MG63 (cell line): ENCODE measurements around the gene ENDOV. TPM values are rescaled to one million over a fixed set of nuclear protein-coding genes. Genes with fewer than 3 reads are reported as not detected.

Source experiments
- DNase-seq: peaks from one replicate; pipeline ENCODE4 v3.0.0-alpha.2; 2020
- H3K27me3 ChIP-seq: fragments of 250-450 bp; sonication (Bioruptor Pico); 2 replicates; pipeline ENCODE4 v1.5.1; 2020; ENCODE audit warnings: mild to moderate bottlenecking, moderate library complexity
- H3K36me3 ChIP-seq: fragments of 250-450 bp; sonication (Bioruptor Pico); 2 replicates; pipeline ENCODE4 v1.5.1; 2020; ENCODE audit warnings: mild to moderate bottlenecking, moderate library complexity
- H3K4me3 ChIP-seq: fragments of 250-450 bp; sonication (Bioruptor Pico); 2 replicates; pipeline ENCODE4 v1.5.1; 2020; ENCODE audit warnings: mild to moderate bottlenecking, moderate library complexity
- H3K9me3 ChIP-seq: fragments of 250-450 bp; sonication (Bioruptor Pico); 2 replicates; pipeline ENCODE4 v1.5.1; 2020; ENCODE audit warnings: mild to moderate bottlenecking, moderate library complexity
- total RNA-seq: library from RNA; depleted of rRNA; stranded (reverse); fragments of >200 nt; shearing (Covaris generic); gene quantifications from 2 replicates; pipeline ENCODE4 v1.2.3, GENCODE V29; 2014; ENCODE audit warnings: low replicate concordance

Gene ENDOV
- total RNA-seq, 1 experiment from 2014 or later, result 39.7 TPM

DNA sequence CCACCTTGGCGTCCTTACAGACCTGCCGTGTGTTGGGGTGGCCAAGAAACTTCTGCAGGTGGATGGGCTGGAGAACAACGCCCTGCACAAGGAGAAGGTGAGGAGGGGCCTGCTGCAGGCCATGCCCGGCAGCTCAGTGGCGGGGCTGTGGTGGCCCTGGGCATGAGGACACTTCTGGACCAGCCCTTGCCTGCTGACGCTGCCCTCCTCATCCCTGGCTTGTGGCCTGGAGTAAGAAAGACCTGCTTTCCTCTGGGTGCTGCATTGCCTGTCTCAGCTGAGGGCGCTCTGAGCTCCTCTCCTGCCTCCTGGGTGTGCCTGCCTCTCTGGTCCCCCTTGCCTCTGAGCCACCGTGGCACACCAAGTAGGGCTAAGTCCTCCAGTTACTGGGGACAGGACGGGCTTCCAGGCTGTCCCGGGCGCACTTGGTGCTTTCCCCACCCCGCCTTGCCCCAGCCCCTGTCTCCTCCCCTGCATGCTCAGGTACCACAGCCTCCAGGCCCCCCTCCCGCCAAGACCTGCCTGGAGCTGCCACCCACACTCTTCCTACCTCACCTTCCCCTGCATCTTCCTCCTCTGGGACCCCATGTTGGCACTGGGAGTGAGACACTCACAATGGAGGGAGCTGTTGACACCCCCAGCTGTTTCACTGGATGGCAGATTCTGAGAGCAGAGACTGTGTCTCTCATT, 8.7 kb downstream of the ENDOV start:
- Histone ChIP-seq H3K9me3 (no peaks in the 10 kb centered on the region), H3K4me3 (no peak overlapping the region), H3K36me3 (peaks cover 5% of the 10 kb centered on the region; the same call in 1 of the 2 replicates), H3K27me3 (no peaks in the 10 kb centered on the region)
- DNase-seq, result no peak

DNA sequence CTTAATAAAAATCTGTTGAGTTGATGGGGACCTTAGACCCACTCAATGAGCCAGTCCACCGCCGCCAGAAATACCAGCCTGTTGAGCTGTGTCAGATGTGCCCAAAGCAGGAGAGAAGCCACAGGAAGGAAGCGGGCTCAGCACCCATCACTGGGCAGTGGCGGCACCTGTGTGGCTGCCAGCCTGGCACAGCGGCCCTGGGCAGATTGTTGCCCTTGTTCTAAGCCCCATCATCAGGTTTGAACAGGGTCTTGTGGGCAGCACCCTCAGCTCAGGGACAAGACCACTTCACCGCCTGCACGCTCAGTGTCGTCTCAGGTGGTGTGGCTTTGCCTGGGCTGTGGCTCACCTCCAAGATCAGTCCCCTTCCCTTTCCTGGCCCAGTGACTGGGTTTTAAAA, 9.3 kb downstream of the ENDOV start:
- peaks cover 5% of the 10 kb centered on the region; the same call in 1 of the 2 replicates for H3K36me3 ChIP-seq
- no peak overlapping the region for H3K4me3 ChIP-seq
- H3K9me3 ChIP-seq, result no peaks in the 10 kb centered on the region
- DNase-seq, result no peak
- no peaks in the 10 kb centered on the region for H3K27me3 ChIP-seq

DNA sequence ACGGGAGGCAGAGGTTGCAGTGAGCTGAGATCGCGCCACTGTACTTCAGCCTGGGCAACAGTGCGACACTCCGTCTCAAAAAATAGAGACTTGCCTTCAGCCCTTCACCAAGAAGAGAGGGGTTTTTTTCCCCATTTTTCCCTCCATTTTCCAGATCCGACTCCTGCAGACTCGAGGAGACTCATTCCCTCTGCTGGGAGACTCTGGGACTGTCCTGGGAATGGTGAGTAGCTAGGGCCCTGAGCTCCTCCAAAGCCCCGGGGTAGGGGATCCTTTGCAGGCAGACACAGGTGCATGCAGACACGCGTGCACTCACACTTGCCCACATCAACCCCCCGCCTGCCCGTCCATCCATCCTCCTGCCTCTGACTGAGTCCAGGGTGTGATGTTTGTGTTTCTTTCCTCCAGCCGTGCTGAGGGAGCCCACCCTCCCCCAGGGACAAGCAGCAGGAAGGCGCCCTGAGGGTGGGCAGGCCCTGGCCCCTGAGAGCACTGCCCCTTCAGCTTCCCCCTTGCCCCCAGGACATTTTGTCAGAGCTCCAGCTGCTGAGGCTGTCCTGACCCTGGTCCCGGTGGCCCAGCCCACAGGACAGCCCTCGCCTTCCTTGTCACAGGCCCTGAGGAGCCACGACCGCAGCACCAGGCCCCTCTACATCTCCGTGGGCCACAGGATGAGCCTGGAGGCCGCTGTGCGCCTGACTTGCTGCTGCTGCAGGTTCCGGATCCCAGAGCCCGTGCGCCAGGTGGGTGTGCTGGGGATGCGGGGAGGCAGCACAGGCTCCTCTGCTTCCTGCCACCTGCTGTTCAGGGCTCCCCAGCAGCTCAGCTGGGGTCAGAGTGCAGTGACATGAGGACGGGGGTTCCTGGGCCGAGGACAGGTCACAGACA, 10.2 kb downstream of the ENDOV start:
- no peak for DNase-seq
- Histone ChIP-seq H3K36me3 (peaks cover 5% of the 10 kb centered on the region; the same call in 1 of the 2 replicates), H3K9me3 (no peaks in the 10 kb centered on the region)

DNA sequence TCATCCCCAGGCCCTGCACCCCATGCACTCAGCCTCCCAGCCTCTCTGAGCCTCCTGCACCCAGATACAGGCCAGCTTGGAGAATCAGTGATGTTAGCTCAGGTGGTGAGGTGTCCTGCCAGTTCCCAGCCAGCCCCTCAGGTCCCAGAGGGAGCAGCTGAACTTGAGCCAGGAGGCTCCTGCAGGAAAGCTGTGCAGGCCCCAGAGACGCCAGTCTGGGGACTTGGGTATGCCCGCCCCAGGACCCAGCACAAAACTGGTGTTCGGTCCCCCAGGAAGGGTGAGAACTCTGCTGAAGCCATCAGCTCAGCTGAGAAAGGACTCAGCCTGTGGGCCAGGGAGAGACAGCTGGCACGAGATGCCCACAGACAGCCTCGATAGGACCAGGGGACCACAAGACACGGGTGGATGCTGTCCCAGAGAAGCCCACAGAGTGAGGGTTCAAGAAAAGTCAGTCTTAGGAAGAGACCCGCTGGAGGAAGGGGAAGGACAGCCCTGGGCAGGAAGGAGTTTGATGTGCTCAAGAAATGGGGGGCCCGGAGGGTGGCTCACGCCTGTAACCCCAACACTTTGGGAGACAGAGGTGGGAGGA, 11.0 kb downstream of the ENDOV start:
- Histone ChIP-seq H3K27me3 (no peaks in the 10 kb centered on the region), H3K4me3 (no peak overlapping the region), H3K9me3 (no peaks in the 10 kb centered on the region), H3K36me3 (peaks cover 5% of the 10 kb centered on the region; the same call in 1 of the 2 replicates)
- no peak for DNase-seq

More for the DNA sequence above, 10.2 kb downstream of the ENDOV start:
- H3K4me3 ChIP-seq, result no peak overlapping the region
- no peaks in the 10 kb centered on the region for H3K27me3 ChIP-seq

DNA sequence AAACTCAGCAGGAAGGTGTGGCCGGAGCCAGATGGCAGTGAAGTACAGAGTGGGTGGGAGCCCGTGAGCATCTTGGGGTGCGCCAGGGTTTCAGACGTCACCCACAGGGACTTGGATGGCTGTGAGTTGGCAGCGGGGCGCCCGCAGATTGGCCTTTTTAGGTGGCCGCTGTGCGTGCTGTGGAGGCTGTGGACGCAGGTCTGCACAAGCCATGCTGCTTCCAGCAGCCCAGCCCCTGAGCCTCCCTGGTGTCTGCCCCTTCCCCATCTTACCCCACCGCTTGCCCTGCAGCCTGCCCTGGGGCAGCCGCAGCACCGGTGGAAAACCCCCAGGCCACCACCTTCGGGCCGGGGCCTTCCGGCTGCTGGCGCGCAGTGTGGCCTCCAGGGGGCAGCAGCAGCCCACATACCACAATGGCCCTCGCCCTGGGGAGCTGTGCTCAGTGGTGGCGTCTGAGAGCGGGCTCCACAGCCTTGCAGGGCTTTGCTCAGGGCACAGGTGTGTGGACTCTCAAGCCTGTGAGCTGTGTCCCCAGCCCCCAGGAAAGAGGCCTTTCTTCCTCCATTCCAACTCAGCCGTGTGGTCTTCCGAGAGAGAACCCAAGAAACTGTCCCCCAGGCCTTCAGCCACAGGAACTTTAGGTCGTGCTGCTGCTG, 11.8 kb downstream of the ENDOV start:
- H3K4me3 ChIP-seq, result no peak overlapping the region
- no peaks in the 10 kb centered on the region for H3K27me3 ChIP-seq
- no peaks in the 10 kb centered on the region for H3K9me3 ChIP-seq
- H3K36me3 ChIP-seq, result peaks cover 5% of the 10 kb centered on the region; the same call in 1 of the 2 replicates
- DNase-seq, result peak; percentile 63

DNA sequence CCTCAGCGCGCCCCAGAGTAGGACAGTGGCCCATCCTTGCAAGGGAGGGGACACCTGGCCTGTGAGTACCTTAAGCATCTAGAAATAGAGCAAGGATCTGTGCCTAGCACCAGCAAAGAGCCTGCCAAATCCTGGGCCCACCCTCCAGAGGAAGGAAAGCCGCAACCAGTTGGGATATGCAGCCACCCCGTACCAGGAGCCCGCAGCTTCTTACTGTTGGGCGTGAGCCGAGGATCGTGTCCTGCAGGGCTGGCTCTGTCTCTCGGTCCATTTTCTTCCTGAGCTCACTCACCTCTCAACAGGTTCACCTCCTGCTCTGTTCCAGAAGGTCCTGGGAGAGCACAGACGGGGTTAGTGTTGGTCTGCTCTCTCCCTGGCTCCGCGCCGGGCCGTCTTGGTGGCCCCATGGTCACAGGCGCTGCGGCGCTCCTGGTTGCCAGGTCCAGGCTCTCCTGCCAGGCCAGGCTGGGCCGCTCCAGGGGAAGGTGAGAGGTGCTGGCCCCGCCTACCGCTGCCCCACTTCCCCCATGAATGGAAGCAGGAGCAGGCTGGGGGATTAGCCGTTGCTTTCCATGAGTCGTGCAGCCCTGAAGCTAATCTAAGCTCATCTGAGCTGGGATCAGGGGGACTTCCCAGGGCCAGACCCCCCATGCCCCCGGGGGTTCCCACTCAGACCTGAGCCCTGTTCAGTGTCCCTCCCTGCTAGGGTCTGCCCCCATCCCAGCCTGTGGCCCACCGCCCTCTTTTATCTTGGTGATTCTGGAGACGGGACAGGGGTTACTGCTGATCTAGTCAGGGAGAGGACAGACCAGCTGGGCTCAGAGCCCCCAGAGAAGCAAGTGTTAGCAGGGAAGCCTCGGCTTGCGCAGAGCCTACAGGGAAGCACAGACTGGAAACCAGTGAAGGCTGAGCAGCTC, 12.7 kb downstream of the ENDOV start:
- H3K4me3 ChIP-seq, result no peak overlapping the region
- no peak for DNase-seq
- H3K36me3 ChIP-seq, result peaks cover 5% of the 10 kb centered on the region; the same call in 1 of the 2 replicates
- H3K27me3 ChIP-seq, result no peaks in the 10 kb centered on the region
- H3K9me3 ChIP-seq, result no peaks in the 10 kb centered on the region

DNA sequence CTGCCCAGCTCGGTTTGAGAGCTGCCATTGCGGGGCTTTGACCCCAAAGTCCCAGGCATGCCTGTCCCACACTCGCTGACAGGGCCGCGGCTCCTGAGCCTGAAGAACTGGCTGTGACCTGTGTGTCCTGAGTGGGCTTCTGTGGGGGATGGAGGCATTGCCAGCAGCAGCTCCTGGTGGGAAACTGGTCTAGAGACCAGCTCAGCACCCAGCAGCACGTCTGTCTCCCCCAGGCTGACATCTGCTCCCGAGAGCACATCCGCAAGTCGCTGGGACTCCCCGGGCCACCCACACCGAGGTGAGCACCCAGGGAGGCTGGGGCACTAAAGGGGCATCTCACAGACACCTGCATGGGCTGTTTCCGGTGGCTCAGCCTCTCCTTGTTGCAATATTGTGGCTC, 13.4 kb downstream of the ENDOV start:
- no peak overlapping the region for H3K4me3 ChIP-seq

DNA sequence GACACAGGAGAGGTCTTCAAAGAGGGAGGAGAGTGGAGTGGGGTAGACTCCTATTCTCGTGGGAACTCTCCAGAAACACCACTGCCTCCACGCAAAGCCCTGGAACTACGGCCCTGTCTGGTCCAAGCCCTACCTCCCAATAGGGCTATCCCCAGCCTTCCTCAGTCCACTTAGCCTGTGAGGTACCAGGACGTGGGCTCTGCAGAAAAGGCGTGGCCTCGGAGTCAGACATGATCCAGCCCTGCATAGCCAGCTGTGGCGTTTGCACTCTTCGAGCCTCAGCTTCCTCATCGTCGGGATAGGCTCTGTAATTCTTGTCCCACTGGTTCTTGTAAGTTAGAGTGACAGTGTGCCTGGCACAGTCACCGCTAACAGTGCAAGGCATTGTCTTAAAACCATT, 13.8 kb downstream of the ENDOV start:
- DNase-seq, result no peak
- Histone ChIP-seq H3K36me3 (peaks cover 5% of the 10 kb centered on the region; the same call in 1 of the 2 replicates), H3K9me3 (no peaks in the 10 kb centered on the region), H3K4me3 (no peak overlapping the region), H3K27me3 (no peaks in the 10 kb centered on the region)

More for the DNA sequence above, 13.4 kb downstream of the ENDOV start:
- H3K36me3 ChIP-seq, result peaks cover 5% of the 10 kb centered on the region; the same call in 1 of the 2 replicates
- no peaks in the 10 kb centered on the region for H3K27me3 ChIP-seq
- no peak for DNase-seq
- H3K9me3 ChIP-seq, result no peaks in the 10 kb centered on the region

DNA sequence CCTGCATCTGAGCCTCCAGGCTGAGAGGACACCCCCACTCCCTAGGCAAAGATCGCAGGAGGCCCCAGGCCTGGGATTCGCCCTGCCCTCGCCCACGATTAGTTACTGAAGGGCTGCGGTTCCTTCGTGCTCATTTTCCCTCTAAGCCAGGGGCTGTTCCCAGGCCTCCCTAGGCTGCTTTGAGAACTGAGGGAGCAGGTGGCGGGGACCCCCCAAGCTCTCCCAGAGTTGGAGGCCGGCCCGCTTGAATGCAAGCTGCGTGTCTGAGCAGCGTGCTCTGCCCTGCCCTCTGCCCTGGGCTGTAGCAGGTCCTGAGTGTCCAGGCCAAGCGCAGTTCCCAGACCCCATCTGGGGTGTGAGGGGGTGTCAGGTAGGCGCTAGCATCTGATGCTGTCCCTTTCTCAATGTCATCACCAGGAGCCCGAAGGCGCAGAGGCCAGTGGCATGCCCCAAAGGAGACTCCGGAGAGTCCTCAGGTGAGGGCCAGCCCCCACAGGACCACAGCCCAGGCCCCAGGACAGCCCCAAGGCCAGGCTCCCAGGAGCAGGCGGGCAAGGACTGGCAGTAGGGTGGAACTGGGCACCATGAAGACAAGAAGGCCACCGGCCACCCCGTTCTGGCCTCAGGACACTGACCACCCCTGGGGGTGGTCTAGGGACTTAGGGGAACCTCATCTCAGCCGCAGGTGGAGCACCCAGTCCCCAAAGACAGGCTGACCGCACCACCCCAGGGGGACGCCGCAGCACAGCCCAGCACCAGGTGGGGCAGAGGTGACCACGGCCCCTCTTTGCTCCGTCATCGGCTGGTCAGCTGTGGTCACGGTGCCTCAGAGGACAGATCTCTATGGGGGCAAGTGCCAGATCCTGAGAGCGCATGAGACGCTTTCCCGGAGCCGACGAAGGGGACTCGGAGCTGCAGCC, 14.6 kb downstream of the ENDOV start:
- H3K36me3 ChIP-seq, result peaks cover 5% of the 10 kb centered on the region; the same call in 1 of the 2 replicates
- DNase-seq, result no peak
- no peaks in the 10 kb centered on the region for H3K27me3 ChIP-seq
- H3K4me3 ChIP-seq, result no peak overlapping the region
- no peaks in the 10 kb centered on the region for H3K9me3 ChIP-seq

DNA sequence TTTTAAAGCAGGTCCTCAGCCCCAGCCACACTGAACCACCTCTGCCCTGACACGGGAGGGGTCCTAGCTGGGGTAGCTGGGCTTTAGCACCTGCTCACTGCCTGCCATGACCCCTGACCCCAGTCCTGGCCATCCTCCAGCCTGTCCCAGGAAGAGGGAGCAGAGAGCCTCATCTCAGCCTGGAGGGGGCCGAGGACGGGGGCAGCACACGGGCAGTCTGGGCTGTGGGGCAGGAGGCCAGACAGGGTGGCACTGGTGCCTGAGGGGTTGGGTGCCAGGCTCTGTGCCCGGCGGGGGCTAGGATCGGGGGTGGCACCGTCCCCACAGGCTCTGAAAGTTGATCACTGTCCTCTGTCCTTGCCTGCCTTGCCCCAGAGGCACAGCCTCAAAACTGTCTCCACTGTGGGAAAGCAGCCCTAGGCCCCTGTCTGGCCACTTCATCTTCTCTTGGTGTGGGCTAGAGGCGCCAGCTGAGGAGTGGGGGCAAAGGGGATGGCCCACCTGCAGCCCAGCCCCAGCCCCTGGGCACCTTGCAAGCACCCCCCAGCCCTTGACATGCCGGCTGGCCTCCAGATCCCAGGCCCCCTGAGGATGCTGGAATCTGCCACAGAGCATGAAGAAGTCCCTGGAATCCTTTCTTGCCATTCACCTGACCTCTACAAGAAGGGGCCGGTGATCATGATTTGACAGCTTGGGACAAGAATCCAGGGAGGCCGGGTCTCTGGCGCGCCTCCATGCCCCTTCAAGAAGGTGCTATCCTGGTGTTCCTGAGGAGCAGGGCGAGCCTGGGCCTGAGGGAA, 15.7 kb downstream of the ENDOV start:
- no peaks in the 10 kb centered on the region for H3K9me3 ChIP-seq
- no peaks in the 10 kb centered on the region for H3K27me3 ChIP-seq
- H3K4me3 ChIP-seq, result no peak overlapping the region
- H3K36me3 ChIP-seq, result peaks cover 5% of the 10 kb centered on the region; the same call in 1 of the 2 replicates
- no peak for DNase-seq

DNA sequence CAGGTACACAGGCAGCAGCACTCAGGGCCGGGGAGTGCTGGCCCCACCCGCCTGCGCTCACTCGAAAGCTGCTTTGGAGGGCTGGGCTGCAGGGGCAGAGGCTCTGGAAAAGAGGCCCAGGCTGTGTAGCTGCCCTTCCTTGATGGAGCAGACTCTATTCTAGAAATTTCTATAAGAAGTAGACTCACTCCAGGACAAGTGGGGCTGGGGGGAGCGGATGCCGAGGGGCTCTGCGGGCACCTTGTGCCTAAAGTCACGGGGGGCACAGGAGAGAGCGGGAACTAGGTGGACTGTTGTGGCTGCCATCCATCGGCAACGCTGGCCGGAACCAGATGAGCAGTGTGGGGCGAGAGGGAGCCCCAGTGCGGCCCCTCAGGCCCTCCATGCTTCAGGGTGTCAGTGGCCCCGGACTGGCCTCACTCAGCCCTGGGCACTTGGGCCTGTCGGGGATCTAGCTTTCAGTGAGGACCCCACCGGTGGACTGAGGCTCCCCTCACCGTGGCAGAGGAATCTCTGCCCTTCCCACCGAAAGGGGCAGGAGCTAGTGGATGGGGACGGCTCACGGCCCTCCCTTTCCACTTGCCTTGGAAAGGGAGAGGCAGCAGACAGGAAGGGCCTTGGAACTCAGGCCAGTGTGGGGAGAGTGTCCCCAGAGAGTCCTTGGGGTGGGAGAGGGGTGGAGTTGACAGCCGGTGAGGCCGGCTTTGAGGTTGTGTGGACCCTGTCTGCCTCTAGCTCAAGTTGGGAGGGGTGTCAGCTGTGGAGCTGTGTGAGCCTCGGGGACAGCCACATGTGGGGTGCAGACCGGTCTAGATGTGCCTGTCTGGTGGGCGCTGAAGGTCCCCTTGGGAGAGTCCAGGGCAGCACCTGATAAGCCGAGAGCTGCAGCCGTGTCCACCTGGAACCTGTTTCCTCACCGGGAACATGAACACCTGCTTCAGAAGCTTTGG, 16.6 kb downstream of the ENDOV start:
- DNase-seq, result no peak
- peaks cover 5% of the 10 kb centered on the region; the same call in 1 of the 2 replicates for H3K36me3 ChIP-seq
- no peaks in the 10 kb centered on the region for H3K9me3 ChIP-seq
- H3K4me3 ChIP-seq, result no peak overlapping the region
- no peaks in the 10 kb centered on the region for H3K27me3 ChIP-seq

DNA sequence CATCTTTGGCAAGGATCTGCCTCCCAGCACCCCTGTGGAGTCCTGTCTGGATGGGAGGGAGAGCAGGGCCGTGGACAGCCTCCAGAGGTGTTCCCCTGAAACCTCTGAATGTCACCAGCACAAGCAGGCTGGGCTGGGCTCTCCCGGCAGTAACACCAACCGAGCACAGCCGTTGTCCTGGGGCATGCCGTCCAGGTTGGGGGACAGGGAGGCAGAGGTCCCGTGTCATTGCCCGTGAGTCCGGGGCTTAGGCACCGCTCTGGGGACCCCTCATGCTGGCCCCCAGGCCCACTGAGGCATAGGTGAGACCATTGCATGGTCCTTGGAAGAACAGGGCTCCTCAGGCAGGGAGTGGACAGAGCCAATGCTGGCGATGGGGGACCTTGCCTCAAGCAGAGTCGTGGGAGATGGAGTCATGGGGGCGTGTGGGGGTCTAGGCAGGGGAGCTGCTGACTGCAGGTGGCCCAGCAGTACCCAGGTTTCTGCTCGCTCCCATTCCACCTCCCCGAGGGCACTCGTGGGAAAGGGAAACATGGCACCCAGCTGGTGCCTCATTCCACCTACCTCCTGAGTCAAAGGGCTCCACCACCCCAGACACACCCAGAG, 17.5 kb downstream of the ENDOV start:
- Histone ChIP-seq H3K27me3 (no peaks in the 10 kb centered on the region), H3K4me3 (no peak overlapping the region), H3K9me3 (no peaks in the 10 kb centered on the region), H3K36me3 (peaks cover 2% of the 10 kb centered on the region; the same call in 1 of the 2 replicates)
- no peak for DNase-seq
